Astrocyte (in vitro differentiated cells and primary cell): ENCODE measurements around the gene JAK2. TPM values are rescaled to one million over a fixed set of nuclear protein-coding genes. Genes with fewer than 3 reads are reported as not detected.
"Not testable (repeated sequence)": the region's sequence is repeated elsewhere in the genome, so short reads cannot be mapped to it uniquely, and the experiment has no call there.

Experiments
- DNase-seq: peaks from one replicate; pipeline ENCODE4 v3.0.0-alpha.2; 2010; ENCODE audit warnings: low read depth
- FAIRE-seq: peaks from 2 replicates; lab custom pipeline; 2011; peaks lifted over from hg19 to GRCh38; lab: Jason Lieb, UNC
- H2AFZ ChIP-seq: 2 replicates; pipeline ENCODE4 v1.6.0; 2012; ENCODE audit warnings: low read depth, low read length, inconsistent platforms
- H3K27ac ChIP-seq: 2 replicates; pipeline ENCODE4 v1.5.1; 2011; ENCODE audit warnings: low read depth, low read length, inconsistent platforms
- H3K27me3 ChIP-seq: 2 replicates; pipeline ENCODE4 v1.6.0; 2011; ENCODE audit warnings: low read length, inconsistent platforms; ENCODE audit not compliant: insufficient read depth
- H3K36me3 ChIP-seq: 2 replicates; pipeline ENCODE4 v1.5.1; 2011; ENCODE audit warnings: low read length, inconsistent platforms; ENCODE audit not compliant: insufficient read depth
- H3K4me1 ChIP-seq: 2 replicates; pipeline ENCODE4 v1.5.1; 2011; ENCODE audit warnings: low read length, inconsistent platforms; ENCODE audit not compliant: insufficient read depth
- H3K4me2 ChIP-seq: 2 replicates; pipeline ENCODE4 v1.6.0; 2012; ENCODE audit warnings: low read length, inconsistent platforms
- H3K4me3 ChIP-seq: 2 replicates; pipeline ENCODE4 v1.5.1; 2011; ENCODE audit warnings: low read depth, mild to moderate bottlenecking, low read length, inconsistent platforms; ENCODE audit not compliant: insufficient read depth
- H3K79me2 ChIP-seq: 2 replicates; pipeline ENCODE4 v1.6.0; 2012; ENCODE audit warnings: mild to moderate bottlenecking, low read length, inconsistent platforms; ENCODE audit not compliant: insufficient read depth
- H3K9ac ChIP-seq: 2 replicates; pipeline ENCODE4 v1.6.0; 2012; ENCODE audit warnings: mild to moderate bottlenecking, low read length, inconsistent platforms
- H3K9me3 ChIP-seq: 2 replicates; pipeline ENCODE4 v1.5.1; 2012; ENCODE audit warnings: low read depth, mild to moderate bottlenecking, low read length, inconsistent platforms; ENCODE audit not compliant: insufficient read depth
- H4K20me1 ChIP-seq: 2 replicates; pipeline ENCODE4 v1.6.0; 2012; ENCODE audit warnings: low read length, inconsistent platforms; ENCODE audit not compliant: insufficient read depth
- H3K27ac Mint-ChIP-seq: one replicate; pipeline ENCODE4 v1.8.0; 2021; ENCODE audit warnings: mild to moderate bottlenecking, mixed read lengths; ENCODE audit not compliant: unreplicated experiment
- H3K27me3 Mint-ChIP-seq: one replicate; pipeline ENCODE4 v1.8.0; 2021; ENCODE audit warnings: low read depth, mixed read lengths; ENCODE audit not compliant: unreplicated experiment
- H3K36me3 Mint-ChIP-seq: one replicate; pipeline ENCODE4 v1.8.0; 2021; ENCODE audit warnings: low read depth, mixed read lengths; ENCODE audit not compliant: unreplicated experiment
- H3K4me1 Mint-ChIP-seq: one replicate; pipeline ENCODE4 v1.8.0; 2021; ENCODE audit warnings: low read depth, mixed read lengths; ENCODE audit not compliant: unreplicated experiment
- H3K4me3 Mint-ChIP-seq: one replicate; pipeline ENCODE4 v1.8.0; 2021; ENCODE audit warnings: mild to moderate bottlenecking, moderate library complexity, mixed read lengths; ENCODE audit not compliant: unreplicated experiment
- H3K9me3 Mint-ChIP-seq: one replicate; pipeline ENCODE4 v1.8.0; 2021; ENCODE audit warnings: mild to moderate bottlenecking, mixed read lengths; ENCODE audit not compliant: unreplicated experiment
- EZH2 ChIP-seq: IDR thresholded peaks from 2 replicates; pipeline ENCODE4 v1.6.1; 2012; ENCODE audit warnings: mild to moderate bottlenecking, low read length, inconsistent platforms; ENCODE audit not compliant: insufficient read depth
- total RNA-seq: library from RNA; stranded (reverse); gene quantifications from 2 replicates; pipeline ENCODE4 v1.2.1, GENCODE V29; 2021
- TF ChIP-seq, protein P1 (sequence below): IDR thresholded peaks from 2 replicates; pipeline ENCODE4 v1.5.1; 2011; ENCODE audit warnings: low read depth, mild to moderate bottlenecking, inconsistent platforms, low read length, moderate library complexity; ENCODE audit not compliant: insufficient read depth

JAK2 gene
- total RNA-seq, 1 donor from 2014 or later: 12.3 TPM

DNA sequence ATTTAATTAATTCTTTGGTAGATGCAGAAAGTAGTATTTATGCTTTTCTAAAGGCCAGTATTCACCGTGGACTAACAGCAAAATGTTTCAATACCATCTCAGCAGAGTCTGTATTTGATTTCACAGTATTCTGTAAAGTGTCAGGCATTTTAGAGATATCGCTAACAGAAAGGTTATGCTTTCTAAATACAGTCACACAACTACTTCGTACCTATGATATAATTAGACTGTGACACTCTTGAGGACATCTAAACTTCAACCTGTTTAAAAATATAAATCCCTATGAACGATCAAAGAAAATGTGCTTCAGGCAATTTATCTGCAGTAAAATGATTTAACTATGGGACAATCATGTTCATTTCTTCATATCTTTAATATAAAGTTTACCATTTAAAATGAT is 41.7 kb upstream of the JAK2 start:
- Mint-ChIP-seq H3K4me1 (no peaks in the 10 kb centered on the region), H3K4me3 (no peak overlapping the region), H3K27ac (no peak overlapping the region), H3K27me3 (no peaks in the 10 kb centered on the region), H3K36me3 (no peaks in the 10 kb centered on the region), H3K9me3 (peaks cover 4% of the 10 kb centered on the region)
- H2AFZ ChIP-seq: no peak overlapping the region
- no peak overlapping the region for H3K4me2 ChIP-seq
- no peak overlapping the region for H3K27ac ChIP-seq
- H3K4me1 ChIP-seq: no peaks in the 10 kb centered on the region
- H3K9ac ChIP-seq: no peak overlapping the region
- no peaks in the 10 kb centered on the region for H3K9me3 ChIP-seq
- DNase-seq (no peak), FAIRE-seq (no peak)
- no peaks in the 10 kb centered on the region for H4K20me1 ChIP-seq
- H3K4me3 ChIP-seq: no peak overlapping the region
- H3K27me3 ChIP-seq: no peaks in the 10 kb centered on the region
- no peaks in the 10 kb centered on the region for H3K79me2 ChIP-seq
- H3K36me3 ChIP-seq: no peaks in the 10 kb centered on the region
- no peak for TF ChIP-seq EZH2
- TF ChIP-seq, protein P1, sequence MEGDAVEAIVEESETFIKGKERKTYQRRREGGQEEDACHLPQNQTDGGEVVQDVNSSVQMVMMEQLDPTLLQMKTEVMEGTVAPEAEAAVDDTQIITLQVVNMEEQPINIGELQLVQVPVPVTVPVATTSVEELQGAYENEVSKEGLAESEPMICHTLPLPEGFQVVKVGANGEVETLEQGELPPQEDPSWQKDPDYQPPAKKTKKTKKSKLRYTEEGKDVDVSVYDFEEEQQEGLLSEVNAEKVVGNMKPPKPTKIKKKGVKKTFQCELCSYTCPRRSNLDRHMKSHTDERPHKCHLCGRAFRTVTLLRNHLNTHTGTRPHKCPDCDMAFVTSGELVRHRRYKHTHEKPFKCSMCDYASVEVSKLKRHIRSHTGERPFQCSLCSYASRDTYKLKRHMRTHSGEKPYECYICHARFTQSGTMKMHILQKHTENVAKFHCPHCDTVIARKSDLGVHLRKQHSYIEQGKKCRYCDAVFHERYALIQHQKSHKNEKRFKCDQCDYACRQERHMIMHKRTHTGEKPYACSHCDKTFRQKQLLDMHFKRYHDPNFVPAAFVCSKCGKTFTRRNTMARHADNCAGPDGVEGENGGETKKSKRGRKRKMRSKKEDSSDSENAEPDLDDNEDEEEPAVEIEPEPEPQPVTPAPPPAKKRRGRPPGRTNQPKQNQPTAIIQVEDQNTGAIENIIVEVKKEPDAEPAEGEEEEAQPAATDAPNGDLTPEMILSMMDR: no peak

DNA sequence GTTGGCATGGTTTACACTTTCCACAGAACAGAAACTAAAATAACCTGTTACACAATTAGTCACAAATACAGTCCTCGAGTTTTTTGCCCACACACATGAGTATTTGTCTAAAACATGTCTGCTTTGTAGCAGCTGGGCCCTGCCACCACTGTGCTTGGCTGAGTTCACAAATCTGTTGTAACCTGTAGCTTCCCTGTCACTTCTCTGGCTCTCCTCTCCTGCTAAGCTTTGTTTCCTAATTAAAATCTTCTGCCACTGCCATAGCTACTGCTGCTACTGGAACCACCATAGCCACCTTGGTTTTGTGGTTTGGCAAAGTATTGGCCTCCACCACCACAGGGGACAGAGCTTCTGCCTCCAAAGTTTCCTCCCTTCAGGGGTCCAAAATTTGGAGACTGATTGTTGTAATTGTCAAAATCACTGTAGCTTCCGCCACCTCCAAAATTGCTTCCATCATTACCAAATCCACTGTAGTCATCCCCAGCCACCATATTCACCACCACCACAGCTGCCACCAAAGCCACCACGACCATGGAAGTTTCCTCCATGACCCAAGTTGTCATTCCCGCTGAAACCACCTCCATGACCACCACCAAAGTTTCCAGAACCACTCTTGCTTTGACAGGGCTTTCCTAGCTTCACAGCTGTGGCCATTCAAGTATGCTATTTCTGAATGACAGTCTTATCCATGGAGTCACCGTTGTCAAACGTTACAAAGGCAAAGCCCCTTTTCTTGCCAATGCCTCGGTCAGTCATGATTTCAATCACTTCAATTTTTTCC is 40.5 kb upstream of the JAK2 start:
- H3K36me3 ChIP-seq, FAIRE-seq, H3K9me3 ChIP-seq, H3K27ac ChIP-seq, H3K4me3 ChIP-seq, H3K4me3 Mint-ChIP-seq, H3K4me1 ChIP-seq, H3K27me3 ChIP-seq, H4K20me1 ChIP-seq, DNase-seq, H3K9ac ChIP-seq, H3K4me1 Mint-ChIP-seq, H3K4me2 ChIP-seq, H3K27me3 Mint-ChIP-seq, H3K9me3 Mint-ChIP-seq, H3K27ac Mint-ChIP-seq, H2AFZ ChIP-seq, H3K36me3 Mint-ChIP-seq, H3K79me2 ChIP-seq: not testable (repeated sequence)

DNA sequence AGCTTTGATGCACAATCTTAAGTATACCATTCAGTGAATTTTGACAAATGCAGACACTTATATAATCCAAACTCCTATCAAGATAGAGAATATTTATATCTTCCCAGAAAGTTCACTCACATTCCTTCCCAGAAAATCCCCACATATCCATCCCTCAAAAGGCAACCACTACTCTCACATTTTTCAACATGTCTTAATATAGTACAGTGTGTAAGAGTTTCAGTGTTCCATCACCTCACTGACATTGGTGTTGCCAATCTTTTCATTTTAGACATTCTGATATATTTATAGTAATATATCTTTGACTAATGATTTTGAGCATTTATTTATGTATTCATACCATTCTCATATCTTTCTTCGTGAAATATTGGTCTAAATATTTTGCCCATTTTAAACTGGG is 38.1 kb upstream of the JAK2 start:
- Mint-ChIP-seq H3K36me3 (no peaks in the 10 kb centered on the region), H3K27ac (no peak overlapping the region), H3K4me3 (no peak overlapping the region), H3K9me3 (peaks cover 5% of the 10 kb centered on the region), H3K27me3 (no peaks in the 10 kb centered on the region), H3K4me1 (no peaks in the 10 kb centered on the region)
- Histone ChIP-seq H3K4me2 (no peak overlapping the region), H2AFZ (no peak overlapping the region), H3K9ac (no peak overlapping the region), H3K9me3 (no peaks in the 10 kb centered on the region), H3K4me3 (no peak overlapping the region), H3K4me1 (no peaks in the 10 kb centered on the region), H4K20me1 (no peaks in the 10 kb centered on the region), H3K27me3 (no peaks in the 10 kb centered on the region), H3K36me3 (no peaks in the 10 kb centered on the region), H3K27ac (no peak overlapping the region), H3K79me2 (no peaks in the 10 kb centered on the region)
- FAIRE-seq (no peak), DNase-seq (no peak)
- TF ChIP-seq, protein P1: no peak
- TF ChIP-seq EZH2: no peak
